ENCODE results near the gene NCOA4.
A peak's percentile ranks its signal among the peaks of the same experiment; 100 is the strongest.
"Not testable (repeated sequence)": the region's sequence is repeated elsewhere in the genome, so short reads cannot be mapped to it uniquely, and the experiment has no call there.

NCOA4 gene

DNA sequence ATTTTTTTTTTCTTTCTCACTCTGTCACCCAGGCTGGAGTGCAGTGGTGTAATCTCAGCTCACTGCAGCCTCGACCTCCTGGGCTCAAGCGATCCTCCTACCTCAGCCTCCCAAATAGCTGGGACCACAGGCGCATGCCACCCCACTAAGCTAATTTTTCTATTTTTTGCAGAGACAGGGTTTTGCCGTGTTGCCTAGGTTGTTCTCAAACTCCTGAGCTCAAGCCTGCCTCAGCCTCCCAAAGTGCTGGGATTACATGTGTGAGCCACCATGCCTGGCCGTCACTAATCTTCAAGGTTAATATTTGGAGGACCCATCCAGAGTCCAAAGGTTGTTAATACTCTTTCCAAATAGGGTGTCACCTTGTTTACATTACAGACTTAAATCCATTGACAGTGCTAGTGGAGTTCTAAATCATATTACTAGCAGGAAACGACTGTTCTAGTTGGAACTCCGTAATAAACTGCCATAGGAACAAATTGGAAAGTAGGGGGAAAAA lies 28.2 kb downstream of the NCOA4 start:
- H3K27ac Mint-ChIP-seq; H3K9me3 Mint-ChIP-seq; H3K4me3 Mint-ChIP-seq; intact Hi-C loops (cut with micrococcal nuclease); H3K4me1 Mint-ChIP-seq (ENCODE audit: low read depth); H3K27me3 Mint-ChIP-seq: not testable (repeated sequence)
- peaks cover 94% of the 10 kb centered on the region for H3K36me3 Mint-ChIP-seq (ENCODE audit: low read depth)

DNA sequence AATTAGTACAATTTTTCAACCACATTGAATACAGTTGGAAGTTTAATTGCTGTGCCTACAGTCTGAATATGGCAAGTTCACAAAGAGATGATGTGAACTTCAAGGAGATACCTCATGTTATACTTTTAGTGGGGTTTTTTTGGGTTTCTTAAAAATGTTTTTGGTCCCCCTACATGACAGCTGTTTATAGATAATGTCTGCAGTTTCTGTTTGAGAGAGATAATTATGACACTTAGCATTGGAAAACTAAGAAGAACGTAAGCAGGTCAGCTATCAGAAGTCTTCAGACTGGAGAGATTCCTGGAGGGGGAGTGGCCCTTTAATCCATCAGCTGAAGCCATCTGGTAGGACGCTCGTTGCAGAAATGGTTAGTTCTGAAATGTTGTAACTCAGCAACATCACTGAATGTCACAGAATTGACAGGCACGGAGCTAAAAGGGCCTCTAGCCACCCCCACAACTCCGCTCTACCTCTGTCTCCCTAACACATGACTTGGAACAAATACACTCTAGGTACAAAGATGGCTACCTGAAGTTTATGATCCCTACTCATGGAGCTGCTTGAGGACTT lies 29.2 kb downstream of the NCOA4 start:
- H3K4me1 Mint-ChIP-seq (ENCODE audit: low read depth), result no peaks in the 10 kb centered on the region
- no peak overlapping the region for H3K27ac Mint-ChIP-seq
- peaks cover 94% of the 10 kb centered on the region for H3K36me3 Mint-ChIP-seq (ENCODE audit: low read depth)
- intact Hi-C loops (cut with micrococcal nuclease), result no loop called here
- no peak overlapping the region for H3K4me3 Mint-ChIP-seq
- no peaks in the 10 kb centered on the region for H3K9me3 Mint-ChIP-seq
- H3K27me3 Mint-ChIP-seq, result no peaks in the 10 kb centered on the region

DNA sequence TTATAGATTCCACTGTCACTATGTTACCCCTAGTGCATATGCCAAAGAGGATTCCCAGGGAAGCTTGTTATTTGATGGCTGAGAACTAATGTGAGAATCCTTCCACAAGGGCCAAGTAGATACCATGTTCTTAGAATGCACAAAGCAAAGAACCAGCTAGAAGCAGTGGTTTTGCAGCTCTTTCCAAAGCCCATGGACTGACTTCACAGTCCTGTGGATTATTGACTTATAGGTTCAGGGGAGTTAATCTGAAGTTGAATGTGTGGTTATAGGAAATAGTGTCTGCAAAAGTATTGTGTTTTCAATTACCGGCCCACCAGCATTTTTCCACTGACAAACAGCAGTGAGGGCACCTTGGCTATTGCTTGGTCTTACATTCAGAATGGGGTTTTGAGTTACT lies 29.9 kb downstream of the NCOA4 start:
- H3K36me3 Mint-ChIP-seq (ENCODE audit: low read depth), result peaks cover 89% of the 10 kb centered on the region
- intact Hi-C loops (cut with micrococcal nuclease), result no loop called here

DNA sequence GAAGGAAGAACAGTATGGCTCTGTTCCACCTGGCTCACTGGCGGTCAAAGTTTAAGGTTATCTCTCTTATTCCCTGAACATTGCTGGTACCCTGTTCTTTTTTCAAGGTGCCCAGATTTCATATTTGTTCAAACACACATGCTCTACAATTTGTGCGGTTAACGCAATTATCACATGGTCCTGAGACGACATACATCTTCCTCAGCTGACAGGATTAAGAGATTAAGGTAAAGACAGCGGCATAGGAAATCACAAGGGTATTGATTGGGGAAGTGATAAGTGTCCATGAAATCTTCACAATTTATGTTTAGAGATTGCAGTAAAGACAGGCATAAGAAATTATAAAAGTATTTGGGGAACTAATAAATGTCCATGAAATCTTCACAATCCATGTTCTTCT lies 30.5 kb downstream of the NCOA4 start:
- H3K4me1 Mint-ChIP-seq (ENCODE audit: low read depth); H3K27me3 Mint-ChIP-seq; intact Hi-C loops (cut with micrococcal nuclease); H3K9me3 Mint-ChIP-seq; H3K27ac Mint-ChIP-seq; H3K4me3 Mint-ChIP-seq: not testable (repeated sequence)
- peaks cover 83% of the 10 kb centered on the region for H3K36me3 Mint-ChIP-seq (ENCODE audit: low read depth)

More for the DNA sequence above, 29.9 kb downstream of the NCOA4 start:
- no peak overlapping the region for H3K4me3 Mint-ChIP-seq
- H3K9me3 Mint-ChIP-seq, result no peaks in the 10 kb centered on the region
- H3K27ac Mint-ChIP-seq, result no peak overlapping the region
- H3K4me1 Mint-ChIP-seq (ENCODE audit: low read depth), result no peaks in the 10 kb centered on the region
- no peaks in the 10 kb centered on the region for H3K27me3 Mint-ChIP-seq

DNA sequence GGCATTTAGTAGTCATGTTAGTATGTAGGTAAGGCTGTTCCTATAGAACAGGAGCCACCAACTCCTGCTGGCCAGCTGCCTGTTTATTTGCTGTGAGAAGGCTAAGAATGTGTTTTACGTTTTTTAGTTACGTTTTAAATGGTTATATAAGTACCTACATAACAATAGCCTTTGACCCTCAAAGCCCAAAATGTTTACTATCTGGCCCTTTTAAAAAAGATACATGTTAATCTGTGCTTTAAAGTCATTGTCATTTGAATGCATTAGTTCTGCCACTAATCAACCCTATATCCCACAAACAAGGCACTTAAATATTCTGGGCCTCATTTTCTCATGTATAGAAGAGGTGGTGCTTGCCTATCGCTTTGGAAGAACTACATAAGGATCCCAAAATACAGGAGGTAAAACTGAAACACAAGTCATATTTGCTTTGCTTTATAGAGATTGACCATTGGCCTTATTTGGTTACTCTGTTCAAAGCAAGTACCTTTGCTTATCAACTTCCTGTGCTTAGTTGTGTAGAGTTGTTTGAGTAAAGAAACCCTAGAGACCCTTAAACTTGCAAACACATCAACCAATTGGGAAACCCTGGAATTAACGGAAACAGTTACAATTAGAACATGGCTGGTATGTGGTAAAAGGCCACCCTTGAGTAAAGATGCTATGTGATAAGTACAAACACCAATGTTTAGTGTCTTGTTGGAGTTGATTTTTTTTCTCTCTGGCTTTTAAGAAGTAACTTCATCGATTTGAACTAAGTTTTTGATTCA lies 32.2 kb downstream of the NCOA4 start:
- intact Hi-C loops (cut with micrococcal nuclease), result no loop called here
- Mint-ChIP-seq H3K27ac (no peak overlapping the region), H3K9me3 (no peaks in the 10 kb centered on the region), H3K27me3 (no peaks in the 10 kb centered on the region), H3K4me3 (no peak overlapping the region), H3K4me1 (ENCODE audit: low read depth) (no peaks in the 10 kb centered on the region), H3K36me3 (ENCODE audit: low read depth) (peaks cover 77% of the 10 kb centered on the region)

DNA sequence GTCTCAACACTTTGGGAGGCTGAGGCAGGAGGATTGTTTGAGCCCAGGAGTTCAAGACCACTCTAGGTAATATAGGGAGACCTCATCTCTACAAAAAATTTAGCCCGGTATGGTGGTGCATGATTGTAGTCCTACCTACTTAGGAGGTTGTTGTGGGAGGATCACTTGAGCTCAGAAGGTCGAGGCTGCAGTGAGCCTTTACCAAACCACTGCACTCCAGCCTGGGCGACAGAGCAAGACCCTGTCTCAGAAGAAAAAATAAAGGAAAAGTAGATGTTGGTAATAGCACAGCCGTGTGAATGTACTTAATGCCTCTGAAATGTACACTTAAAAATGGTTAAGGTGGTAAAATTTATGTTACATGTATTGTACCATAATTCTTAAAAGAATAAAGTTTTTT lies 32.9 kb downstream of the NCOA4 start:
- Mint-ChIP-seq H3K27me3 (no peaks in the 10 kb centered on the region), H3K27ac (no peak overlapping the region), H3K9me3 (no peaks in the 10 kb centered on the region), H3K36me3 (ENCODE audit: low read depth) (peaks cover 77% of the 10 kb centered on the region), H3K4me3 (no peak overlapping the region), H3K4me1 (ENCODE audit: low read depth) (no peaks in the 10 kb centered on the region)
- intact Hi-C loops (cut with micrococcal nuclease), result no loop called here

DNA sequence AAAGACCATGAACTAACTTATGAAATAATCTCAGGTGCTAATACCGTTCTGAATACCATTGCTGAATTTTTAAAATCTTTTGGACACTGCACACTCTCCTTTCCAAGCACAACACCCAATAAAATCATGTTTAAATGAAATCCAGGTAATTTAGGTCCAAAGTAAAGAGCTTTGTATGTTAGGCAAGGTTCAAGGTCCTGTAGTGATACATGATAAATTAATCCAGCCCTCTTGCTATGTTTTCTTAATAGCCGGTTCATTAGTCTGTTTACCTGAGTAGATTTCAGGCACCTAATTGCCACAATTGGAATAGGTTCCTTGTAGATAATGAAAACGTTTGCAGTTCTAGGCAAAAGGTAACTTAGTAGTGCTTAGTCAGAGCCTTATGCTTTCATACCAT lies 44.8 kb downstream of the NCOA4 start:
- H3K4me3 Mint-ChIP-seq; H3K27ac Mint-ChIP-seq; intact Hi-C loops (cut with micrococcal nuclease); H3K9me3 Mint-ChIP-seq; H3K27me3 Mint-ChIP-seq; H3K4me1 Mint-ChIP-seq (ENCODE audit: low read depth): not testable (repeated sequence)
- peaks cover 55% of the 10 kb centered on the region for H3K36me3 Mint-ChIP-seq (ENCODE audit: low read depth)

DNA sequence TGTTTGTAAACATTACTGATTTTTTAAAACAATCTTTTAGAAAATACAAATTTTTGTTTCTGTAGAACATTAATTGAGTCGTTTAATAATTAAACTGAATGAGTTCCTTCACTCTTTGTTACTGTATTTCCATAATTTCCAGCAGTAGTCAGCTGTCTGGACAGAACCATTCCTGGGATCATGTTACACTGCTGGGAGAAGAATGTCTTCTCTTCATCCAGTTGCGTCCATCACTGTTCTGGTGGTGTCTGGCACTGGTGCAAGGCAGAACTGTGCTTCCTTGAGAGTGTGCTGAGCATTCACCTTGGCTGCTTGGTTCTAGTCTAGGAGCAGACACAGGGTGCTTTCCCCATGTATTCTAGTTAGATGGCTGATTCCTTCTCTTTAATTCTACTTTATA lies 46.0 kb downstream of the NCOA4 start:
- not testable (repeated sequence) for H3K27me3 Mint-ChIP-seq; H3K27ac Mint-ChIP-seq; H3K9me3 Mint-ChIP-seq; H3K4me3 Mint-ChIP-seq; H3K4me1 Mint-ChIP-seq (ENCODE audit: low read depth)
- intact Hi-C loops (cut with micrococcal nuclease), result loop anchor here (5.0 kb wide), 1 partner anchor 43 kb away; no protein-coding TSS in a partner anchor
- H3K36me3 Mint-ChIP-seq (ENCODE audit: low read depth), result peaks cover 48% of the 10 kb centered on the region

DNA sequence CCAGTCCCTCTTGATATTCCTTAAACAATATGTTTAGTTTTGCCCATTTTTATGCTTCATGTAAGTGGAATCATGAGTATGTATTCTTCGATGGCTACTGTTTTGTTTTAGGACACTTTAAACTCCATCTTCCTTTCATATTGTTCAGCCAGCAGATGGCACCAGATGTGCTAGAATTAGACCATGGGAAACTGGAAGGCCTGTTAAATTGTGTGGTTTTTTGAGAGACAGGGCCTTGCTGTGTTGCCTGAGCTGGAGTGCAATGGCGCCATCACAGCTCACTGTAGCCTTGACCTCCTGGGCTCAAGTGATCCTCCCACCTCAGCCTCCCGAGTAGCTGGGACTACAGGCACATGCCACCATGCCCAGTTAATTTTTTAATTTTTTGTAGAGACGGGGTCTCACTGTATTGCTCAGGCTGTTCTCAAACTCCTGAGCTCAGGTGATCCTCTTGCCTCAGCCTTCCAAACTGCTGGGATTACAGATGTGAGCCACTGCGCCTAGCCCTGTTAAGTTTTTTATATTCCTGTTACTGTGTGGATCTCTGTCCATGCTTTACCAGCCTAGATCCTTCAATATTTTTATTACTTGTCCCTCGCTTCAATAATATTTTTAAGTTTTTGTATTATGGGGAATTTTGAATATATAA lies 46.8 kb downstream of the NCOA4 start:
- not testable (repeated sequence) for H3K27me3 Mint-ChIP-seq; H3K4me3 Mint-ChIP-seq; H3K4me1 Mint-ChIP-seq (ENCODE audit: low read depth); H3K27ac Mint-ChIP-seq; H3K9me3 Mint-ChIP-seq
- peaks cover 47% of the 10 kb centered on the region for H3K36me3 Mint-ChIP-seq (ENCODE audit: low read depth)
- intact Hi-C loops (cut with micrococcal nuclease), result loop anchor here (5.0 kb wide), 1 partner anchor 44 kb away; no protein-coding TSS in a partner anchor

DNA sequence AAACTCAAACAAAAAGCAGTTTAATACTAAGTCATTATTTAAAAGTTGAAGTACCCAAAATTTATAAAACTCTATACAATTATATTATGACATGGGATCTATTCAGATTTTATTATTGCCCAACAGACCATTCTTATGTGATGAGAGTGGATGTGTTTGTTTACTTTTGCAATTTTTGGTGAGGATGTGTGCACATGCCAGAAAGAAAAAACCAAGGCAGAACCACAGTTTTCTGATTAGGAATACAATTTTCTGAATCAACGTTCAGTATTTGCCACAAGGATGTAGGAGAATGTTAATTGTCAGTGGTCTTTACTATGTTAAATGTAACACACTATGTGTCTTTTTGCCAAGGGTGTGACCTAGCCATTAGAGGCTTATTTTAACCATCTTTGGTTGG lies 49.1 kb downstream of the NCOA4 start:
- H3K27me3 Mint-ChIP-seq; H3K4me1 Mint-ChIP-seq (ENCODE audit: low read depth); H3K9me3 Mint-ChIP-seq; H3K27ac Mint-ChIP-seq; H3K4me3 Mint-ChIP-seq: not testable (repeated sequence)
- intact Hi-C loops (cut with micrococcal nuclease), result loop anchor here (5.0 kb wide), 1 partner anchor 46 kb away; no protein-coding TSS in a partner anchor
- H3K36me3 Mint-ChIP-seq (ENCODE audit: low read depth), result peaks cover 33% of the 10 kb centered on the region

DNA sequence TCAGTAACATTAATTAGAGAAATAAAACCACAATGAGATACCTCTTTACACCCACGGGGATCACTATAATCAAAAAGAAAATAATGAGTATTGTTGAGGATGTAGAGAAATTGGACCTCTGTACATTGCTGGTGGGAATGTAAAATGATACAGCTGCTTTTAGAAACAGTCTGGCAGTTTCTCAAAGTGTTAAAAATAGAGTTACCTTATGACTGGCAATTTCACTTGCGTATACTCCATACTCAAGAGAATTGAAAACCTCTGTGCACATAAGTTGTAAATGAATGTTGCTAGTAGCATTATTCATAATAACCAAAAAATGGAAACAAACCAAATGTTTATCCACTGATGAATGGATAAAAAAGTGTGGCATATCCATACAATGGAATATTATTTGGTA lies 51.9 kb downstream of the NCOA4 start:
- intact Hi-C loops (cut with micrococcal nuclease); H3K4me3 Mint-ChIP-seq; H3K9me3 Mint-ChIP-seq; H3K27me3 Mint-ChIP-seq; H3K27ac Mint-ChIP-seq: not testable (repeated sequence)
- peaks cover 33% of the 10 kb centered on the region for H3K36me3 Mint-ChIP-seq (ENCODE audit: low read depth)
- H3K4me1 Mint-ChIP-seq (ENCODE audit: low read depth), result peaks cover 11% of the 10 kb centered on the region

DNA sequence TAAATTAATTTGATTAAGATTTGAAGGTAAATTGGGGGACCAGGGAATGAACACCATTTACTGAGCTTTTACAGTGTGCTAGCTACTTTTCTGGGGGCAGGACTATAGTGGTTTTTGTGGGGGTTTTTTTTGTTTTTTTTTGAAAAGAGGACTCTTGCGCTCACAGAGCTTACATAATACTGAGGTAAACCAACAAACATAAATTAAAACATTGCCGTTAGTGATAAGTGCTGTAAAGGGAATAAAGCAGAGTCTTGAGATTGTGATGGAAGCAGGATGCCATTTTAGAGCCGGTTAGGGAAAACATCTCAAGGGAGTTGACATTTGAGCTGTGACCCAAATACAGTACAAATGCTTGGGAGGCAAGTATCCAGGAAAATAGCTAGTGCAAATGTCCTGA lies 56.4 kb downstream of the NCOA4 start:
- H3K9me3 Mint-ChIP-seq; H3K27me3 Mint-ChIP-seq; intact Hi-C loops (cut with micrococcal nuclease); H3K4me3 Mint-ChIP-seq: not testable (repeated sequence)
- Mint-ChIP-seq H3K36me3 (ENCODE audit: low read depth) (peaks cover 46% of the 10 kb centered on the region), H3K4me1 (ENCODE audit: low read depth) (peaks cover 34% of the 10 kb centered on the region), H3K27ac (peak overlapping the region; percentile 94)

DNA sequence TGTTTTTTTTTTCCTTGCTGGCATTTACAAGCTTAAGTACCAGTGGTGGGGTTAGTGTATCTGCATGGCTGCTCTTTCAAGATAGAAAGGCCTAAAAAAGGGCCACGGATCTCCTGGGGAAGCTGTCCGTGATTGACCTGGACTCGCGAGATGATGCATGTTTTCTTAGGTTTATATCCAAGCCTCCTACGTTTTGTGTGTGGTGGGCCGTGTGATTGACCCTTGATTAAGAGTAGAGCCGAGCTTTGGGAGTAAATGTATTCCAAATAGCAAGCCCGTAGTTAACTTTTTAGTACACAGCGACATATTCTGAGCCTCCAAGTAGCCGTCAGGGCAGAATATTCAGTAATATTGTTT lies 57.6 kb downstream of the NCOA4 start:
- Mint-ChIP-seq H3K4me3 (peak overlapping the region; percentile 100), H3K4me1 (ENCODE audit: low read depth) (peaks cover 34% of the 10 kb centered on the region), H3K36me3 (ENCODE audit: low read depth) (peaks cover 39% of the 10 kb centered on the region), H3K27ac (peak overlapping the region; percentile 94)
- H3K9me3 Mint-ChIP-seq; intact Hi-C loops (cut with micrococcal nuclease); H3K27me3 Mint-ChIP-seq: not testable (repeated sequence)

DNA sequence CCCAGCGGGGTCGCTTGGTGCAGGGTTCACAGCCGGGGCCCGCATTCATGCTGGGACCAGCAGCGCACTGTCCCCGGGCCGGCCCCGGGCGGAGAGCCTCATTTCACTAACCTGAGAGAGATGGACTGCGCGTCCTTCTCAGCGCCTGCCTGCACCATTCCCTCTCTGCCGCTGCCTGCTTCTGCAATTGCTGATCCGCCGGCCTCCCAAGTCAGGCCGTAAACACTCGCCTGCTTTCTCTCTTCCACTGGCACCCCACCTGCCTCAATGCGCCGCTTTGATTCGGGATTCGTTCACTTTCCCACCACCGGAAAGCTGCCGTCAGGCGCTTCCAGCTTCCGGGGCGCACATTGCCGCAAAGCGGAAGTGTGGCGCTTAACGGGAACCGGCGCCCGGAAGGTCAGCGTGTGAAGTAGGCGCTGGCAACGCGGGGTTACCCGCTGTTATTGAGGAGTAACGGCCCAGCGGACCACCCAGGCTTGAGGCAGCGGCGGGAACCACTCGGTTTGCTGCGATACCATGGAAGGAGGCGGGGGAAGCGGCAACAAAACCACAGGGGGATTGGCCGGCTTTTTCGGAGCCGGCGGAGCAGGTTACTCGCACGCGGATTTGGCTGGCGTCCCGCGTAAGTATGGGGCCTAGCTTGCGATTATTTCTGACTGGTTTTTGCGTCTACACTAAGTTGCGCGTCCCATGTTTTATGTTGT lies 58.2 kb downstream of the NCOA4 start, which contains the start of gene TIMM23:
Gene TIMM23 (plus strand): TSS at position 384 of the 707 bp plus-strand sequence. CDS start 136 bp downstream, at position 520.
- Mint-ChIP-seq H3K36me3 (ENCODE audit: low read depth) (peaks cover 39% of the 10 kb centered on the region), H3K4me3 (peak within 1 kb of the TSS; percentile 100), H3K4me1 (ENCODE audit: low read depth) (peaks cover 34% of the 10 kb centered on the region), H3K27ac (peak within 1 kb of the TSS; percentile 94)
- H3K27me3 Mint-ChIP-seq; intact Hi-C loops (cut with micrococcal nuclease); H3K9me3 Mint-ChIP-seq: not testable (repeated sequence)

Measured in dendritic cell treated with granulocyte-macrophage colony-stimulating factor and Interleukin-4, amounts not matched to agents 40 ng/mL and 50 ng/mL, for 4 days (primary cell).